ENCODE data around the gene CTBP2.
A peak's percentile ranks its signal among the peaks of the same experiment; 100 is the strongest.

The CTBP2 gene

GRCh38 chr10:125103466-125103865 lies 56.9 kb downstream of the CTBP2 start:
- TF ChIP-seq NFIC (IDR thresholded peaks at IDR 0.05) (no peak), TEAD4 (IDR thresholded peaks at IDR 0.05) (no peak)

- TF ChIP-seq ZBTB7A (IDR thresholded peaks at IDR 0.05; ENCODE audit: low read depth) (no peak), TEAD4 (IDR thresholded peaks at IDR 0.05) (0 out of 2 replicates have a peak, but pooled peaks have one; percentile 4), MAX (IDR thresholded peaks at IDR 0.05) (peak; percentile 34; the same call in 1 of the 2 replicates), FOXM1 (IDR thresholded peaks at IDR 0.05; ENCODE audit: borderline replicate concordance, low read depth) (no peak), RAD21 (IDR thresholded peaks at IDR 0.05; ENCODE audit: low read depth) (peak; percentile 41; the same call in 1 of the 2 replicates), REST (IDR thresholded peaks at IDR 0.05; ENCODE audit: low read depth) (no peak), TCF12 (IDR thresholded peaks at IDR 0.05; ENCODE audit: low read depth) (peak; percentile 24; the same call in 1 of the 2 replicates)
These were observed 57.5 kb downstream of the CTBP2 start for GRCh38 chr10:125102821-125103220.

- peak; percentile 79 for TF ChIP-seq CEBPB (IDR thresholded peaks at IDR 0.05)
- no peak for TF ChIP-seq ZBTB7A (IDR thresholded peaks at IDR 0.05; ENCODE audit: low read depth)
These were observed 58.1 kb downstream of the CTBP2 start for GRCh38 chr10:125102246-125102645.

- TF ChIP-seq CEBPB (IDR thresholded peaks at IDR 0.05), result no peak
- TF ChIP-seq RAD21 (IDR thresholded peaks at IDR 0.05; ENCODE audit: low read depth), result no peak
- no peak for TF ChIP-seq TCF12 (IDR thresholded peaks at IDR 0.05; ENCODE audit: low read depth)
- TF ChIP-seq CREB1 (IDR thresholded peaks at IDR 0.05; ENCODE audit: low read depth), result no peak
These were observed 58.8 kb downstream of the CTBP2 start for GRCh38 chr10:125101581-125101980.

GRCh38 chr10:125101049-125101448 lies 59.3 kb downstream of the CTBP2 start:
- TF ChIP-seq TCF12 (IDR thresholded peaks at IDR 0.05; ENCODE audit: low read depth) (no peak), FOXM1 (IDR thresholded peaks at IDR 0.05; ENCODE audit: borderline replicate concordance, low read depth) (no peak), USF1 (IDR thresholded peaks at IDR 0.05) (no peak), CREB1 (IDR thresholded peaks at IDR 0.05; ENCODE audit: low read depth) (no peak), EP300 (IDR thresholded peaks at IDR 0.05; ENCODE audit: borderline replicate concordance) (no peak), TAF1 (IDR thresholded peaks at IDR 0.05; ENCODE audit: low read depth) (no peak), RAD21 (IDR thresholded peaks at IDR 0.05; ENCODE audit: low read depth) (no peak), MAX (IDR thresholded peaks at IDR 0.05) (no peak), EGR1 (IDR thresholded peaks at IDR 0.05) (no peak), REST (IDR thresholded peaks at IDR 0.05; ENCODE audit: low read depth) (no peak), NFIC (IDR thresholded peaks at IDR 0.05) (no peak), ZBTB7A (IDR thresholded peaks at IDR 0.05; ENCODE audit: low read depth) (no peak), CEBPB (IDR thresholded peaks at IDR 0.05) (no peak)

- no peak for TF ChIP-seq ZBTB7A (IDR thresholded peaks at IDR 0.05; ENCODE audit: low read depth)
- no peak for TF ChIP-seq EP300 (IDR thresholded peaks at IDR 0.05; ENCODE audit: borderline replicate concordance)
- no peak for TF ChIP-seq TCF12 (IDR thresholded peaks at IDR 0.05; ENCODE audit: low read depth)
- no peak for TF ChIP-seq MAX (IDR thresholded peaks at IDR 0.05)
- TF ChIP-seq YY1 (IDR thresholded peaks at IDR 0.05; ENCODE audit: low read depth), result no peak
- no peak for TF ChIP-seq USF1 (IDR thresholded peaks at IDR 0.05)
- no peak for TF ChIP-seq FOXM1 (IDR thresholded peaks at IDR 0.05; ENCODE audit: borderline replicate concordance, low read depth)
- TF ChIP-seq RAD21 (IDR thresholded peaks at IDR 0.05; ENCODE audit: low read depth), result no peak
- TF ChIP-seq TEAD4 (IDR thresholded peaks at IDR 0.05), result no peak
- TF ChIP-seq NFIC (IDR thresholded peaks at IDR 0.05), result no peak
- TF ChIP-seq REST (IDR thresholded peaks at IDR 0.05; ENCODE audit: low read depth), result no peak
- no peak for TF ChIP-seq TAF1 (IDR thresholded peaks at IDR 0.05; ENCODE audit: low read depth)
- no peak for TF ChIP-seq CREB1 (IDR thresholded peaks at IDR 0.05; ENCODE audit: low read depth)
These were observed 62.8 kb downstream of the CTBP2 start for GRCh38 chr10:125097409-125098070.

All from Ishikawa (cell line).